HUDEP-2 (cell line): ENCODE data around the gene HOXA9.

Experiments
- DNase-seq, 76 experiments: peaks; one replicate each; lab custom pipeline; 2025; ENCODE audit not compliant: unreplicated experiment in 76 of 76; lab: John Stamatoyannopoulos, UW

HOXA9 gene

DNA sequence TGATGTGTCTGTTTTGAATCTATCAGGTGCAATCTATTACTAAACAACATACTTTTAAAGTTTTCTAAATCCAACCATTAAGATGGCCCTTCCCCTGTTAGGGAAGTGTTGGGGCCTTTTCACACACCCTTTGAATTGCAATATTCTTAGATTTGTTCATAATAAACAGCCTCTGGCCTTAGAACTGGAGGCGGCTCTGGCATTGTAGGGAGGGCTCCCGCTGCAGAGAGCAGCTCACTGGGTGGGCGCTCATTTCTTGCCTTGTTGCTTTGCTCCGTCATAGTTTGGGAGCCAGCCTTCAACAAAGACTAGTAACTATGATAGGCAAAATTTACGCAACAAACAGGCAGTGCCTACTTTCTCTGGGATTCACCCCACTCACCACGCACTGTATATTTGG lies 13.0 kb upstream of the HOXA9 start:
- no peak for DNase-seq

- no peak for DNase-seq
Observed at GRCh38 chr7:27177795-27178320, 12.5 kb upstream of the HOXA9 start.

- no peak for DNase-seq
Observed at GRCh38 chr7:27176962-27177794, 11.8 kb upstream of the HOXA9 start.

DNA sequence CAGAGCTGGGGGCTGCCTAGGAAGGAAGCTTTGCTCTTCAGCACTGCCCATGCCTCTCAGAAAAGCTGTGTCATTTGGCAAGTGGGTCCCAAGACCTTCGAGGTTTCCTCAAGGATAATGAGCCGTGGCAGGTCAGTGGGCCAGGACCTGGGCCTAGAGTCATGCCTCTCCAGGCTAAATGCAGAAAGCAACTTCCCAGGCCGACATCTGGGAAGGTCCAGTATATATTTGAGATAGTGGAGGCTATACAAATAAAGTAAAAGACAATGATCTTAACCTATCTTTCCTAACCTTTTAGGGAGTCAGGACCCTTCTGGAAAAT lies 11.1 kb upstream of the HOXA9 start:
- no peak for DNase-seq

- no peak for DNase-seq
Observed at GRCh38 chr7:27175626-27176523, 10.5 kb upstream of the HOXA9 start.

GRCh38 chr7:27174874-27175625 lies 9.7 kb upstream of the HOXA9 start:
- no peak for DNase-seq

DNA sequence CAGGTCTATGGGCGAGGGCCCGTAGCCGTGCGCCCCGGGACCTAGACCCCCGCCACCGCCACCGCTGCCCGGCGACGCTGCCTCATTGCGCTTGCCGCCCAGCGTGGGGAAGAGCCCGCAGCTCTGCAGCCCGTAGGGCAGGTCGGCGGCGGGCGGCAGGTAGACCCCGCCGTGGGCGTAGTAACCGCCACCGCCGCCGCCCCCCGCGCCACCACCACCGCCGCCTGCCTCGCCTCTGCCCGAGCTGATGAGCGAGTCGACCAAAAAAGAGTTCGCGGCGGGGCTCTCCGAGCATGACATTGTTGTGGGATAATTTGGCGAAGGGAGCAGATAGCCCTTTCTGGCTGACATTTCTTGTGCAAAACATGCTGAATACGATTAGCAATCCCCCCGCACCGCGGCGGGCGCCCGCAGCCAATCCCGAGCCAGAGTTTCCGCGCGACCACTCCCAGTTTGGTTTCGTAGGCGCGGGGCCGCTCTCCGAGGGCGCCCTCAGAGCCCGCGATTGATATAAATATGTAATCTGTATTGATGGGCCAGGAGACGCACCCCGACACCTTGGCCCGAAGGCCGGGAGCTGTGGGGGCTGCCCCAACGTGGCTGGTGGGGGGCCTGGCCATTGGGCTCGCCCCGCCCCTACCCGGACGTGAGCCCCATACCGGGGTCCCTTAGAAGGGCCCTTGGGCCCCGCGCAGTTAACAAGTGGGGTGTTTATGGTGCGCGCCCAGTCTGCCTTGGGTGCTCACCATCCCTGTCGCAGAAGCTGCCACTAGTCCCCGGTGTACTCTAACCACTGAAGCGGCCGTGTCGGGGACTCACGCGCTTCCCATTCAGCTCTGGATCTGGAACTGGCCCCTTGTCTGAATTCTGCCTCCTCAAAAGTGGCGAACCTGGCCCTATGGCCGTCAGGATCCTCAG lies 8.9 kb upstream of the HOXA9 start, which contains the start of gene HOXA10:
TSS of gene HOXA10 (minus strand) at position 365 of the 918 bp plus-strand sequence. CDS start at position 351, 14 bp downstream.
- DNase-seq: no peak

DNA sequence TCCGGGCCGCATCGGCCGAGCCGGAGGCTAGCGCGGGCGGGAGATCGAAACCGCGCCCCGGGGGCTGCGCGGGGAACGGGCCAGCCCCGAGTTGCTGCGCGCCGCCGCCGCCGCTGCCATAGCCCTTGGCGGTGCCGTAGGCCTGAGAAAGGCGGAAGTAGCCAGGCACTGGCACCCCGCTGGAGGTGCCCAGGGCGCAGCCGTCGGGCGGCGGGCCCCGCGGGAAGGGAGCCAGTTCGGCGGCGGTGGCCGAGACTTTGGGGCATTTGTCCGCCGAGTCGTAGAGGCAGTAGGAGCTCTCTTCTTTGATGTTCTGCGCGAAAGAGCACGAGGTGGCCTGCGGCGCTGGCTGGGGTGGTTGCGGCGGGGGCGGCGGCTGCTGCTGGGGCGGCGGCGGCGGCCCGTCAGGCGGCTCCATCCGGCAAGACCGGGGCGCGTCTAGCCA lies 8.2 kb upstream of the HOXA9 start:
- DNase-seq: no peak

DNA sequence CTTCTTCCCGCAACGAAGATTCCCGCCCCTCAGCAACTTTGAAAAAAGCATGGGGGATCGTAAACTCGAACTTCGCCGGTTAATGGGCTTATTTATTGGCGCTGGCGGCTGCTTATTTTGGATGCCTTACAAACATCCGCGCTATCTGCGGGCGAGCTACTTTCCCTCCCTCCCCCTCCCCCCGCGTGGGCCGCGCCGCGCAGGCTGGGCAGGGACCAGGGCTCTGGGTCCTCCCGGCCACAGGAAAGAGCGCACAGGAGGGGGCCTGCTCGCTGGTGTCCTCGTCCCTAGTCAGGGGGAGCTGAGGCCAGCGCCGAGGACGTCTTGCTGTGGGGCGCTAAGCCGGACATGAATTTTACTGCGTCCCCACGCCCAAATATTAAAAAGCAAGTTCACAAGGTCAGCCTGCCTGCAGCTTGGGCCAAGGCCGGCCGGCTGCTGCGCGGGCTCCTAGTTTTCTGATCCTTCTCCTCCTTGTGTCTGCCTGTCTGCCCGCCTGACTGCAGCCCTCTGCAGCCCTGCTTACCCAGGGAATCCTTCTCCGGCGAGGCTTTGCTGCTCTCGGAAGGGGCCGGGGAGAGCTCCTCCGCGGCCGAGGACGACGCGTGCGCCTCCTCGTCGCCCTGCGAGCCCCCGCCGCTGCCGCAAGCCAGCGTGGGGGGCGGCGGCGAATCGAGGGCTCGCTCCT lies 7.6 kb upstream of the HOXA9 start:
- no peak for DNase-seq

- DNase-seq: no peak
Observed at GRCh38 chr7:27172315-27172774, 7.0 kb upstream of the HOXA9 start.

GRCh38 chr7:27171637-27172314 lies 6.4 kb upstream of the HOXA9 start:
- no peak for DNase-seq

DNA sequence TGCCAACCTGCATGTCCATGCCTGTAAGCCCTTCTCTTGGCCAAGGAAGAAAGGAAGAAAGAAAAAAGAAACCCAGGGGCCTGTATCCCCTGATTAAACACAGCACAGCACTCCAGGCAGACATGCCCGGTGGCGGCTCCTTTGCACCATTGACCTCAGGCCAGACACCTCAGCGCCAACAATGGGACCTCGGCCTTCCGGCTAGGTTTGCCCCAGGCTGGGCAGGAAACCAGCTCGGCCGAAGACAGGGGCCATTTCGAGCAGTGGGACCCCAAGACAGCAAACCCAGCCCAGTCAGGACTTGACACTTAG lies 5.9 kb upstream of the HOXA9 start:
- no peak for DNase-seq

- no peak for DNase-seq
Observed at GRCh38 chr7:27170426-27171324, 5.3 kb upstream of the HOXA9 start.

- DNase-seq: no peak
Observed at GRCh38 chr7:27169658-27170425, 4.5 kb upstream of the HOXA9 start.

GRCh38 chr7:27168265-27168947 lies 3.1 kb upstream of the HOXA9 start:
- DNase-seq: peak in 31 of 76 experiments; percentile 3 to 62 (median 26)

DNA sequence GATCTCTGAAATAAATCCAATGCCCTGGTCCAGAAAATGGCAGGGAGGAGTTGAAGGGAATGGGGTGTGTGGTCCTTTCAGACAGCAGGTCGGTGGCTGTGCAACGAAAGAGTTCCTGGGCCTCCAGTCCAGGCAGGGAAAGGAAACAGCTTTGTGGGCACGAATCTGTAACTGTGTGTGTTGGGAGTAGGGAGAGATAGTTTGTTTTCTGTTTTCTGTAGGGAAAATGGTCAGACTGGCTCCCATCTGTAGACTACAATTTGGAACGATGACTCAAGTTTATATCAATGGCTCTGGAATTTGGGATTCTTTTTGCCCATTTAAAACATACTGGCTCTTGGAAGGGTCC lies 2.6 kb upstream of the HOXA9 start:
- no peak for DNase-seq
